A549 (cell line): ENCODE results near the gene ACTR1A. TPM values are rescaled to one million over a fixed set of nuclear protein-coding genes. Genes with fewer than 3 reads are reported as not detected.

Source experiments
- ATAC-seq, 2 experiments: fragments of 200-7000 bp in 1 of 2; fragments of >200 bp in 1 of 2; cut with Nextera tagmentation in 1 of 2; cut with Tn5 transposase in 1 of 2; 3 replicates each; pipeline versions ENCODE4 v1.8.0 to v1.9.1; 2018 to 2020; ENCODE audit warnings: mild to moderate bottlenecking in 1 of 2, moderate library complexity in 1 of 2
- CTCF ChIA-PET: fragments of 300-600 bp; sonication (Branson Sonifier 250); formaldehyde crosslinking; extraction: SDS; loops from one replicate; lab custom pipeline; 2021; ENCODE audit warnings: antibody characterized with exemption, inconsistent platforms; lab: Yijun Ruan, JAX
- POLR2A ChIA-PET: fragments of 350-600 bp; formaldehyde crosslinking; extraction: SDS; loops from one replicate; lab custom pipeline; 2021; ENCODE audit warnings: antibody characterized with exemption, inconsistent platforms; lab: Yijun Ruan, JAX
- DNase-seq, 2 experiments: peaks; one replicate each; pipeline versions ENCODE4 v3.0.0 to v3.0.0-alpha.2; 2011 to 2016; ENCODE audit warnings: low read depth in 1 of 2, low spot score in 1 of 2
- FAIRE-seq: peaks from 2 replicates; lab custom pipeline; 2011; peaks lifted over from hg19 to GRCh38; lab: Jason Lieb, UNC
- H3K27ac ChIP-seq, 2 experiments: fragments of >200 bp; sonication (Bioruptor Twin); formaldehyde crosslinking; 3 replicates each; pipeline ENCODE4 v1.5.1; 2016 to 2017
- H3K4me1 ChIP-seq: fragments of >200 bp; sonication (Bioruptor Twin); formaldehyde crosslinking; 3 replicates; pipeline ENCODE4 v1.6.1; 2016
- H3K4me2 ChIP-seq: fragments of >200 bp; sonication (Bioruptor Twin); formaldehyde crosslinking; 3 replicates; pipeline ENCODE4 v1.6.1; 2016
- H3K4me3 ChIP-seq: fragments of >200 bp; sonication (Bioruptor Twin); formaldehyde crosslinking; 3 replicates; pipeline ENCODE4 v1.5.1; 2016
- H3K9me3 ChIP-seq: fragments of >200 bp; sonication (Bioruptor Twin); formaldehyde crosslinking; 3 replicates; pipeline ENCODE4 v1.6.1; 2016
- BCL3 ChIP-seq: fragments of >200 bp; sonication (Bioruptor Twin); formaldehyde crosslinking; IDR thresholded peaks from 3 replicates; pipeline ENCODE4 v1.6.1; 2016
- CEBPB ChIP-seq, 2 experiments: fragments of >200 bp in 1 of 2; sonication (Bioruptor Twin) in 1 of 2; formaldehyde crosslinking in 1 of 2; IDR thresholded peaks; 2 replicates each; pipeline ENCODE4 v1.6.1; 2012 to 2016
- CTCF ChIP-seq: fragments of >200 bp; sonication (Bioruptor Twin); formaldehyde crosslinking; IDR thresholded peaks from 3 replicates; pipeline ENCODE4 v1.5.1; 2016
- E2F6 ChIP-seq: IDR thresholded peaks from 2 replicates; pipeline ENCODE4 v1.6.1; 2012; ENCODE audit warnings: low read depth, borderline replicate concordance
- EHMT2 ChIP-seq: fragments of 200-600 bp; sonication (generic); IDR thresholded peaks from 2 replicates; pipeline ENCODE4 v1.6.1; 2016; ENCODE audit warnings: antibody characterized with exemption, low read depth, mild to moderate bottlenecking, moderate library complexity
- ELK1 ChIP-seq: fragments of 150-350 bp; IDR thresholded peaks from 2 replicates; pipeline ENCODE4 v1.6.1; 2014; ENCODE audit warnings: low read depth, mild to moderate bottlenecking, low read length
- EP300 ChIP-seq, 2 experiments: fragments of >200 bp; sonication (Bioruptor Twin); formaldehyde crosslinking; IDR thresholded peaks; 2 replicates in 1 of 2; 3 replicates in 1 of 2; pipeline ENCODE4 v1.6.1; 2016 to 2017
- ESRRA ChIP-seq: fragments of 150-350 bp; IDR thresholded peaks from 2 replicates; pipeline ENCODE4 v1.6.1; 2014; ENCODE audit warnings: mild to moderate bottlenecking, low read length, borderline replicate concordance
- FOSB ChIP-seq: fragments of 250-450 bp; sonication (Bioruptor Pico); IDR thresholded peaks from 2 replicates; pipeline ENCODE4 v1.5.0; 2020; ENCODE audit warnings: mild to moderate bottlenecking, moderate library complexity
- FOXS1 ChIP-seq: fragments of 250-450 bp; sonication (Bioruptor Pico); IDR thresholded peaks from 2 replicates; pipeline ENCODE4 v1.5.0; 2020; ENCODE audit warnings: mild to moderate bottlenecking, moderate library complexity
- GATA3 ChIP-seq: IDR thresholded peaks from 2 replicates; pipeline ENCODE4 v1.6.1; 2012; ENCODE audit warnings: borderline replicate concordance
- HDAC2 ChIP-seq: fragments of 200-600 bp; sonication (generic); IDR thresholded peaks from 2 replicates; pipeline ENCODE4 v1.6.1; 2016
- HEYL ChIP-seq: fragments of 250-450 bp; sonication (Bioruptor Pico); IDR thresholded peaks from 2 replicates; pipeline ENCODE4 v1.8.0; 2021; ENCODE audit warnings: mild to moderate bottlenecking, moderate library complexity
- HMGXB4 ChIP-seq: fragments of 250-450 bp; sonication (Bioruptor Pico); IDR thresholded peaks from 2 replicates; pipeline ENCODE4 v1.5.0; 2021; ENCODE audit warnings: mild to moderate bottlenecking, moderate library complexity, borderline replicate concordance
- HOXB13 ChIP-seq: fragments of 250-450 bp; sonication (Bioruptor Pico); IDR thresholded peaks from 2 replicates; pipeline ENCODE4 v1.5.0; 2020; ENCODE audit warnings: low read depth, mild to moderate bottlenecking, moderate library complexity
- JUNB ChIP-seq: fragments of >200 bp; sonication (Bioruptor Twin); formaldehyde crosslinking; IDR thresholded peaks from 2 replicates; pipeline ENCODE4 v1.6.1; 2016
- KDM1A ChIP-seq: fragments of 200-600 bp; sonication (generic); IDR thresholded peaks from 2 replicates; pipeline ENCODE4 v1.6.1; 2016; ENCODE audit warnings: low read depth, mild to moderate bottlenecking
- NFE2L2 ChIP-seq: fragments of 150-350 bp; conservative IDR thresholded peaks from 2 replicates; pipeline ENCODE4 v1.6.1; 2014; ENCODE audit warnings: low read length
- NR3C1 ChIP-seq: fragments of >200 bp; sonication (Bioruptor Twin); formaldehyde crosslinking; IDR thresholded peaks from 3 replicates; pipeline ENCODE4 v1.6.1; 2017
- POLR2A ChIP-seq: IDR thresholded peaks from 2 replicates; pipeline ENCODE4 v1.6.1; 2012; ENCODE audit warnings: mild to moderate bottlenecking, low read length
- RARB ChIP-seq: fragments of 250-450 bp; sonication (Bioruptor Pico); IDR thresholded peaks from 2 replicates; pipeline ENCODE4 v1.8.0; 2021; ENCODE audit warnings: mild to moderate bottlenecking, moderate library complexity
- RNF2 ChIP-seq: fragments of 200-600 bp; sonication (generic); IDR thresholded peaks from 2 replicates; pipeline ENCODE4 v1.6.1; 2016; ENCODE audit warnings: low read depth, mild to moderate bottlenecking, antibody characterized with exemption, moderate library complexity, borderline replicate concordance
- SMC3 ChIP-seq: fragments of >200 bp; sonication (Bioruptor Twin); formaldehyde crosslinking; IDR thresholded peaks from 3 replicates; pipeline ENCODE4 v1.6.1; 2018; ENCODE audit warnings: inconsistent platforms
- SREBF2 ChIP-seq: fragments of 450-650 bp; IDR thresholded peaks from 2 replicates; pipeline ENCODE4 v1.6.1; 2014; ENCODE audit warnings: mild to moderate bottlenecking, moderate library complexity
- USF2 ChIP-seq: fragments of 450-650 bp; IDR thresholded peaks from 2 replicates; pipeline ENCODE4 v1.6.1; 2014; ENCODE audit warnings: antibody characterized with exemption
- ZFP36 ChIP-seq: fragments of 450-650 bp; IDR thresholded peaks from 2 replicates; pipeline ENCODE4 v1.6.1; 2014; ENCODE audit warnings: borderline replicate concordance; ENCODE audit not compliant: partially characterized antibody
- WGBS: methylation state at CpG from one replicate; pipeline ENCODE4 v1.1.6; 2017; ENCODE audit errors: missing lambda C conversion rate; 5-methylcytosine and 5-hydroxymethylcytosine counted together
- polyA plus RNA-seq, 4 experiments: library from polyadenylated mRNA; depleted of rRNA in 3 of 4; stranded (reverse); fragments of >200 nt; fragmentation: RNase III in 1 of 4; extraction: RNeasy Plus Mini Kit Qiagen cat#74134 plus additional on column Dnase treatment in 1 of 4; gene quantifications; 2 replicates in 3 of 4; 3 replicates in 1 of 4; pipeline ENCODE4 v1.2.3, GENCODE V29; 2011 to 2017

The ACTR1A gene
- polyA plus RNA-seq, 2 of the 4 experiments (the other 2 are of a cell fraction), result 85.8 to 114 TPM

- TF ChIP-seq USF2 (no peak), SREBF2 (no peak), NFE2L2 (no peak), ELK1 (no peak), CEBPB (IDR thresholded peaks at IDR 0.05) (no peak), ZFP36 (no peak), EP300 (IDR thresholded peaks at IDR 0.05) (no peak), GATA3 (no peak), SMC3 (no peak), HDAC2 (no peak), HEYL (CRISPR knock-in tag) (no peak), POLR2A (no peak)
Measured at GRCh38 chr10:102546606-102547320, 44.3 kb upstream of the ACTR1A start (continued).

- no peak overlapping the region for H3K4me3 ChIP-seq
- H3K9me3 ChIP-seq, result no peaks in the 10 kb centered on the region
- no peak overlapping the region for H3K4me2 ChIP-seq
- CTCF ChIA-PET, result interaction anchor here (1.3 kb wide), 1 partner anchor 21 kb away, joined by 3 read pairs; no protein-coding TSS in a partner anchor
- WGBS, result 95% methylated on average over 2 of the region's 2 CpGs
- POLR2A ChIA-PET, result no interaction called here
- no peak overlapping the region for H3K27ac ChIP-seq
- H3K4me1 ChIP-seq, result peaks cover 3% of the 10 kb centered on the region; the same call in 2 of the 3 replicates
- ATAC-seq (no peak), DNase-seq (no peak), FAIRE-seq (no peak)
- TF ChIP-seq BCL3 (no peak), RARB (CRISPR knock-in tag) (no peak), EHMT2 (no peak), NR3C1 (no peak), HMGXB4 (CRISPR knock-in tag) (no peak), USF2 (no peak), FOXS1 (CRISPR knock-in tag) (no peak), FOSB (no peak), CTCF (no peak), KDM1A (no peak), RNF2 (no peak), HOXB13 (no peak), JUNB (no peak), E2F6 (no peak), ESRRA (no peak), HDAC2 (no peak), SMC3 (no peak)
Measured at GRCh38 chr10:102545997-102546396, 43.5 kb upstream of the ACTR1A start.
